IMR-90 (cell line): ENCODE measurements around the gene CCNL2. TPM values are rescaled to one million over a fixed set of nuclear protein-coding genes. Genes with fewer than 3 reads are reported as not detected.

ENCODE experiments used
- ATAC-seq: fragments of 200-7000 bp; cut with Tn5 transposase; 2 replicates; pipeline ENCODE4 v1.9.1; 2020; ENCODE audit warnings: low read depth, mild to moderate bottlenecking, moderate library complexity
- BruUV-seq: library from RNA; stranded (reverse); fragments of 400-500 nt; replicated peaks from 2 replicates; lab custom pipeline; 2021; lab: Mats Ljungman, UMichigan
- CTCF ChIA-PET: fragments of 300-600 bp; formaldehyde crosslinking; extraction: SDS; loops from one replicate; lab custom pipeline; 2021; ENCODE audit warnings: antibody characterized with exemption; lab: Yijun Ruan, JAX
- POLR2A ChIA-PET: fragments of 300-600 bp; sonication (Branson Sonifier 250); formaldehyde crosslinking; loops from one replicate; lab custom pipeline; 2022; ENCODE audit warnings: antibody characterized with exemption; ENCODE audit not compliant: unreplicated experiment; lab: Charles Lee
- DNase-seq: peaks from one replicate; pipeline ENCODE4 v3.0.0; 2013
- H2AFZ ChIP-seq: replicated peaks from 2 replicates; pipeline ENCODE3; 2013; ENCODE audit warnings: low read length, mild to moderate bottlenecking; ENCODE audit not compliant: poor library complexity
- H2AK5ac ChIP-seq: 2 replicates; pipeline ENCODE4 v1.6.1; 2013; ENCODE audit warnings: low read depth, low read length, inconsistent platforms
- H2AK9ac ChIP-seq: replicated peaks from 2 replicates; pipeline ENCODE3; 2013; ENCODE audit warnings: mild to moderate bottlenecking, low read depth, low read length, moderate library complexity; ENCODE audit not compliant: poor library complexity
- H2BK120ac ChIP-seq: 2 replicates; pipeline ENCODE4 v1.6.1; 2013; ENCODE audit warnings: low read depth, low read length, inconsistent platforms
- H2BK15ac ChIP-seq: 3 replicates; pipeline ENCODE4 v1.6.1; 2013; ENCODE audit warnings: low read depth, low read length, inconsistent platforms
- H2BK20ac ChIP-seq: 2 replicates; pipeline ENCODE4 v1.6.1; 2013; ENCODE audit warnings: low read depth, mild to moderate bottlenecking, inconsistent platforms, low read length, moderate library complexity
- H2BK5ac ChIP-seq: 2 replicates; pipeline ENCODE4 v1.6.1; 2013; ENCODE audit warnings: mild to moderate bottlenecking, low read depth, low read length, inconsistent platforms; ENCODE audit not compliant: poor library complexity, severe bottlenecking
- H3K14ac ChIP-seq: replicated peaks from 2 replicates; pipeline ENCODE4 v1.6.1; 2013; ENCODE audit warnings: low read depth, low read length, inconsistent platforms
- H3K18ac ChIP-seq: 2 replicates; pipeline ENCODE4 v1.6.1; 2013; ENCODE audit warnings: low read depth, low read length, control low read depth
- H3K23ac ChIP-seq: 2 replicates; pipeline ENCODE4 v1.6.1; 2013; ENCODE audit warnings: low read depth, low read length, inconsistent platforms
- H3K27ac ChIP-seq: 2 replicates; pipeline ENCODE4 v1.5.1; 2013; ENCODE audit warnings: mild to moderate bottlenecking, control low read depth, low read length; ENCODE audit not compliant: insufficient read depth
- H3K27me3 ChIP-seq: 2 replicates; pipeline ENCODE4 v1.6.1; 2013; ENCODE audit warnings: low read length; ENCODE audit not compliant: control insufficient read depth, insufficient read depth
- H3K36me3 ChIP-seq: 2 replicates; pipeline ENCODE4 v1.6.1; 2013; ENCODE audit warnings: low read length, mixed read lengths; ENCODE audit not compliant: control insufficient read depth, insufficient read depth
- H3K4ac ChIP-seq: 2 replicates; pipeline ENCODE4 v1.6.1; 2013; ENCODE audit warnings: low read depth, low read length, inconsistent platforms
- H3K4me1 ChIP-seq: 2 replicates; pipeline ENCODE4 v1.6.1; 2013; ENCODE audit warnings: low read length, mixed read lengths; ENCODE audit not compliant: control insufficient read depth, insufficient read depth
- H3K4me2 ChIP-seq: 2 replicates; pipeline ENCODE4 v1.6.1; 2013; ENCODE audit warnings: low read depth, mild to moderate bottlenecking, control low read depth, low read length, moderate library complexity
- H3K4me3 ChIP-seq: 2 replicates; pipeline ENCODE4 v1.5.1; 2013; ENCODE audit warnings: low read depth, mild to moderate bottlenecking, control low read depth, low read length, moderate library complexity; ENCODE audit not compliant: insufficient read depth
- H3K56ac ChIP-seq: 2 replicates; pipeline ENCODE4 v1.6.1; 2013; ENCODE audit warnings: low read length, inconsistent platforms; ENCODE audit not compliant: insufficient read depth; ENCODE audit errors: extremely low read depth
- H3K79me1 ChIP-seq, 2 experiments: 2 replicates each; pipeline ENCODE4 v1.6.1; 2013; ENCODE audit warnings: low read length in 2 of 2, inconsistent platforms in 1 of 2, low read depth in 1 of 2
- H3K9ac ChIP-seq: 2 replicates; pipeline ENCODE4 v1.6.1; 2013; ENCODE audit warnings: low read depth, low read length, control low read depth
- H3K9me1 ChIP-seq: 2 replicates; pipeline ENCODE4 v1.6.1; 2013; ENCODE audit warnings: low read length, inconsistent platforms; ENCODE audit not compliant: insufficient read depth
- H3K9me3 ChIP-seq: 2 replicates; pipeline ENCODE4 v1.6.1; 2013; ENCODE audit warnings: low read length; ENCODE audit not compliant: control insufficient read depth, insufficient read depth
- H4K20me1 ChIP-seq: 2 replicates; pipeline ENCODE4 v1.6.1; 2013; ENCODE audit warnings: low read length, inconsistent platforms; ENCODE audit not compliant: insufficient read depth
- H4K5ac ChIP-seq: 2 replicates; pipeline ENCODE4 v1.6.1; 2013; ENCODE audit warnings: mild to moderate bottlenecking, low read depth, low read length, control low read depth
- H4K8ac ChIP-seq, 2 experiments: 2 replicates each; pipeline ENCODE4 v1.6.1; 2013; ENCODE audit warnings: low read depth in 2 of 2, low read length in 2 of 2, control low read depth in 1 of 2, inconsistent platforms in 1 of 2
- H4K91ac ChIP-seq: 2 replicates; pipeline ENCODE4 v1.6.1; 2013; ENCODE audit warnings: low read depth, low read length, inconsistent platforms; ENCODE audit not compliant: insufficient read depth
- BHLHE40 ChIP-seq: fragments of 150-350 bp; IDR thresholded peaks from 2 replicates; pipeline ENCODE4 v1.6.1; 2016; ENCODE audit warnings: mild to moderate bottlenecking, low read depth, low read length
- CHD1 ChIP-seq: IDR thresholded peaks from 2 replicates; pipeline ENCODE4 v1.6.1; 2012; ENCODE audit warnings: low read depth, low read length, improper control_type of control experiment
- CTCF ChIP-seq: conservative IDR thresholded peaks from 2 replicates; pipeline ENCODE4 v1.5.1; 2012; ENCODE audit warnings: mild to moderate bottlenecking, low read depth, low read length, improper control_type of control experiment
- MAFK ChIP-seq: IDR thresholded peaks from 2 replicates; pipeline ENCODE4 v1.6.1; 2012; ENCODE audit warnings: low read depth, low read length, improper control_type of control experiment
- MAZ ChIP-seq: IDR thresholded peaks from 2 replicates; pipeline ENCODE4 v1.6.1; 2012; ENCODE audit warnings: low read depth, mild to moderate bottlenecking, low read length, improper control_type of control experiment, moderate library complexity, borderline replicate concordance
- MXI1 ChIP-seq: IDR thresholded peaks from 2 replicates; pipeline ENCODE4 v1.6.1; 2012; ENCODE audit warnings: low read depth, mild to moderate bottlenecking, low read length, moderate library complexity, borderline replicate concordance
- NFE2L2 ChIP-seq: fragments of 150-350 bp; IDR thresholded peaks from 2 replicates; pipeline ENCODE4 v1.6.1; 2016; ENCODE audit warnings: low read depth, mild to moderate bottlenecking, low read length
- POLR2A ChIP-seq: IDR thresholded peaks from 2 replicates; pipeline ENCODE4 v1.6.1; 2012; ENCODE audit warnings: mild to moderate bottlenecking, low read depth, low read length
- RAD21 ChIP-seq: IDR thresholded peaks from 2 replicates; pipeline ENCODE4 v1.6.1; 2012; ENCODE audit warnings: low read length, improper control_type of control experiment
- RCOR1 ChIP-seq: IDR thresholded peaks from 2 replicates; pipeline ENCODE4 v1.6.1; 2012; ENCODE audit warnings: mild to moderate bottlenecking, low read length, improper control_type of control experiment; ENCODE audit not compliant: insufficient replicate concordance
- SMC3 ChIP-seq: fragments of 150-350 bp; IDR thresholded peaks from 2 replicates; pipeline ENCODE4 v1.6.1; 2016; ENCODE audit warnings: low read depth, mild to moderate bottlenecking, antibody characterized with exemption, low read length, moderate library complexity
- WGBS, 2 experiments: methylation state at CpG; one replicate each; pipeline versions ENCODE4 v1.1.5 to v1.1.7; 2013; ENCODE audit warnings: missing lambda C conversion rate in 2 of 2; ENCODE audit not compliant: insufficient read length in 1 of 2; ENCODE audit errors: extremely low coverage in 2 of 2; 5-methylcytosine and 5-hydroxymethylcytosine counted together
- dilution Hi-C: fragments of 300-500 bp; cut with HindIII; formaldehyde crosslinking; loops from one replicate; pipeline ENCODE4 v1.14.3; 2018; ENCODE audit warnings: low sequenced_read_pairs; ENCODE audit not compliant: unreplicated experiment
- in situ Hi-C: fragments of 300-500 bp; cut with MboI; formaldehyde crosslinking; loops from 3 replicates; pipeline ENCODE4 v1.14.3; 2019; ENCODE audit warnings: low sequenced_read_pairs, inconsistent platforms, mixed read lengths
- intact Hi-C: fragments of 100-400 bp; cut with micrococcal nuclease; formaldehyde crosslinking; loops from 2 replicates; pipeline ENCODE4 v1.10.0; 2022
- polyA plus RNA-seq, 3 experiments: library from polyadenylated mRNA; depleted of rRNA; stranded (reverse); fragments of >200 nt; gene quantifications; 2 replicates each; pipeline ENCODE4 v1.2.3, GENCODE V29; 2012; ENCODE audit warnings: low replicate concordance in 1 of 3
- total RNA-seq: library from RNA; depleted of rRNA; stranded (reverse); fragments of >200 nt; gene quantifications from 2 replicates; pipeline ENCODE4 v1.2.3, GENCODE V29; 2012

CCNL2 gene
- total and polyA plus RNA-seq, 2 of the 4 experiments (the other 2 are of a cell fraction), result 53.9 to 239 TPM

- TF ChIP-seq MAFK (no peak), CTCF (no peak), CHD1 (no peak)
These were observed 55.2 kb downstream of the CCNL2 start (continued) for GRCh38 chr1:1343811-1344421.

- Histone ChIP-seq H4K5ac (no peak overlapping the region), H3K4me2 (no peak overlapping the region), H2AFZ (no peak overlapping the region), H4K20me1 (peaks cover 60% of the 10 kb centered on the region), H3K9me3 (no peaks in the 10 kb centered on the region), H3K18ac (no peak overlapping the region), H3K27me3 (no peaks in the 10 kb centered on the region), H3K4ac (no peak overlapping the region), H3K56ac (no peak overlapping the region), H3K9ac (no peak overlapping the region), H3K4me1 (peaks cover 28% of the 10 kb centered on the region), H2BK15ac (no peak overlapping the region), H3K9me1 (peaks cover 13% of the 10 kb centered on the region), H3K36me3 (peaks cover 34% of the 10 kb centered on the region), H4K8ac (no peak overlapping the region), H2AK9ac (no peak overlapping the region), H3K27ac (no peak overlapping the region), H3K4me3 (no peak overlapping the region), H2BK20ac (no peak overlapping the region), H3K14ac (no peak overlapping the region), H3K23ac (no peak overlapping the region), H2AK5ac (no peak overlapping the region), H3K79me1 (peaks cover 12 to 63% of the 10 kb centered on the region in 2 experiments), H2BK5ac (no peak overlapping the region), H4K91ac (no peak overlapping the region), H2BK120ac (no peak overlapping the region)
- ATAC-seq (no peak), DNase-seq (no peak)
- POLR2A ChIA-PET, result no interaction called here
- WGBS, 2 experiments, result 88% methylated on average over 5 of the region's 18 CpGs; no CpG with 5 or more reads in 1 of the 2 experiments
- dilution Hi-C loops (no loop called here), in situ Hi-C loops (no loop called here), intact Hi-C loops (no loop called here)
- BruUV-seq, result no TSS peak
- no peak for TF ChIP-seq CHD1
- no peak for TF ChIP-seq BHLHE40
- TF ChIP-seq CTCF, result no peak
- no peak for TF ChIP-seq MAZ
- no peak for TF ChIP-seq SMC3
- no peak for TF ChIP-seq POLR2A
- TF ChIP-seq MAFK, result no peak
- no peak for TF ChIP-seq RAD21
- no peak for TF ChIP-seq RCOR1
- TF ChIP-seq MXI1, result no peak
- TF ChIP-seq NFE2L2, result no peak
- CTCF ChIA-PET, result no interaction called here
These were observed 56.5 kb downstream of the CCNL2 start for GRCh38 chr1:1342584-1343115.
